Caki2 (cell line): ENCODE results near the gene SEC22C. TPM values are rescaled to one million over a fixed set of nuclear protein-coding genes. Genes with fewer than 3 reads are reported as not detected.

Experiments
- DNase-seq: peaks from one replicate; pipeline ENCODE4 v3.0.0-alpha.2; 2015; ENCODE audit warnings: low read depth
- in situ Hi-C: cut with HindIII; loops from 2 replicates; pipeline ENCODE4 v1.10.0; 2016; ENCODE audit warnings: low sequenced_read_pairs, low pct_unique_long_range_greater_than_20kb, mixed read lengths
- total RNA-seq: library from RNA; depleted of rRNA; stranded (reverse); fragments of >200 nt; shearing (Covaris generic); gene quantifications from 2 replicates; pipeline ENCODE4 v1.2.3, GENCODE V29; 2014; ENCODE audit warnings: low replicate concordance

SEC22C gene
- total RNA-seq, 1 experiment from 2014 or later, result 44.1 TPM

- in situ Hi-C loops, result no loop called here
- no peak for DNase-seq
Observed at GRCh38 chr3:42545284-42545900, 36.4 kb downstream of the SEC22C start.

GRCh38 chr3:42544492-42545283, 37.1 kb downstream of the SEC22C start:
- in situ Hi-C loops, result no loop called here
- no peak for DNase-seq

- in situ Hi-C loops, result no loop called here
- no peak for DNase-seq
Observed at GRCh38 chr3:42541079-42541478, 40.7 kb downstream of the SEC22C start.

- in situ Hi-C loops, result no loop called here
Observed at GRCh38 chr3:42539871-42540714, 41.7 kb downstream of the SEC22C start.

GRCh38 chr3:42537350-42537749, 44.4 kb downstream of the SEC22C start:
- DNase-seq, result no peak
- in situ Hi-C loops, result no loop called here

More at GRCh38 chr3:42539871-42540714, 41.7 kb downstream of the SEC22C start:
- no peak for DNase-seq

- in situ Hi-C loops, result no loop called here
- DNase-seq, result no peak
Observed at GRCh38 chr3:42535981-42536784, 45.6 kb downstream of the SEC22C start.

- in situ Hi-C loops, result no loop called here
- no peak for DNase-seq
Observed at GRCh38 chr3:42533161-42533897, 48.4 kb downstream of the SEC22C start.

GRCh38 chr3:42532229-42532628, 49.5 kb downstream of the SEC22C start:
- DNase-seq, result no peak
- in situ Hi-C loops, result no loop called here

- no peak for DNase-seq
- in situ Hi-C loops, result no loop called here
Observed at GRCh38 chr3:42531470-42531869, 50.3 kb downstream of the SEC22C start.

GRCh38 chr3:42530073-42530472, 51.7 kb downstream of the SEC22C start:
- DNase-seq, result no peak
- in situ Hi-C loops, result no loop called here

GRCh38 chr3:42529468-42529867, 52.3 kb downstream of the SEC22C start:
- no peak for DNase-seq
- in situ Hi-C loops, result no loop called here

- in situ Hi-C loops, result no loop called here
- DNase-seq, result no peak
Observed at GRCh38 chr3:42527368-42527917, 54.3 kb downstream of the SEC22C start.

GRCh38 chr3:42526616-42527367, 55.0 kb downstream of the SEC22C start:
- in situ Hi-C loops, result no loop called here
- DNase-seq, result no peak

GRCh38 chr3:42525736-42526345, 55.9 kb downstream of the SEC22C start:
- in situ Hi-C loops, result no loop called here
- DNase-seq, result no peak

- in situ Hi-C loops, result no loop called here
- DNase-seq, result no peak
Observed at GRCh38 chr3:42525212-42525611, 56.6 kb downstream of the SEC22C start.

- DNase-seq, result no peak
- in situ Hi-C loops, result no loop called here
Observed at GRCh38 chr3:42524751-42525150, 57.0 kb downstream of the SEC22C start.
